Stomach (tissue), 4 donors: ENCODE measurements around the gene C22orf23.

ENCODE experiments used
- CTCF ChIP-seq, 7 experiments: fragments of 450-650 bp in 4 of 7; fragments of 200-600 bp in 3 of 7; sonication (generic) in 3 of 7; IDR thresholded peaks; one replicate each; pipeline ENCODE4 v1.5.1; 2016 to 2019; ENCODE audit warnings: antibody characterized with exemption in 7 of 7, control low read depth in 2 of 7, mild to moderate bottlenecking in 1 of 7
- POLR2A ChIP-seq, 4 donors: fragments of 450-650 bp; IDR thresholded peaks; one replicate each; pipeline ENCODE4 v1.6.1; 2016; ENCODE audit warnings: antibody characterized with exemption in 4 of 4, control low read depth in 2 of 4, mild to moderate bottlenecking in 1 of 4, moderate library complexity in 1 of 4

- TF ChIP-seq CTCF (IDR thresholded peaks at IDR 0.05): no peak
- TF ChIP-seq POLR2A (IDR thresholded peaks at IDR 0.05): no peak
Measured at GRCh38 chr22:37925767-37926166, 27.6 kb downstream of the C22orf23 start.
